ENCODE measurements around the gene CD300H.

CD300H gene

DNA sequence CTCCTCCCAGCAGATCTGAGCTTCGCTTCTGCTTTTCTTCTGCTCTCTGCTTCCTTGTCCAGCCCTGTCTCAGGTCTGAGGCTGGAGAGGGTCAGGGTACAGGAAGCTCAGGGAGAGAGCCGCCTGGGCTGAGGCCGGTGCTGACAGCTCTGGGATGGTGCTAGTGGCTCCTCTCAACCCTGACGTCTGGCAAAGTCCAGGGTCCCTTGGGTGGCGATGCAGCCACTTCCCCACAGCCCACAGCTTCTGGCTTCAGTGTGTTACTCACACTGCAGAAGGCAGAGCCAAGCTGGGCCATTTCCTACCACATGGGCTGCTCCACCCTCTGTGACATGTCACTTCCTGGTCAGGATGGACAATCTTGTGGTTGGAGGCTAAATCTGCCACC, 21.5 kb downstream of the CD300H start, which contains the start of gene CD300C:
Gene CD300C, minus strand, starts transcription at position 273 of the 388 bp plus-strand sequence. CDS start 333 bp downstream, outside the sequence.
- Histone ChIP-seq H3K4me3 (ENCODE audit: low read length) (no peak within 1 kb of the TSS), H3K9ac (ENCODE audit: low read depth, low read length) (no peak within 1 kb of the TSS), H3K9me3 (replicated peaks; ENCODE audit: low read length) (peaks cover 3% of the 10 kb centered on the region), H3K36me3 (ENCODE audit: insufficient read depth, low read length) (no peaks in the 10 kb centered on the region), H3K4me2 (ENCODE audit: low read length) (no peak within 1 kb of the TSS), H3K4me1 (ENCODE audit: control insufficient read depth, insufficient read depth, low read length) (no peaks in the 10 kb centered on the region), H3K27me3 (ENCODE audit: control insufficient read depth, insufficient read depth, low read length) (no peaks in the 10 kb centered on the region)

DNA sequence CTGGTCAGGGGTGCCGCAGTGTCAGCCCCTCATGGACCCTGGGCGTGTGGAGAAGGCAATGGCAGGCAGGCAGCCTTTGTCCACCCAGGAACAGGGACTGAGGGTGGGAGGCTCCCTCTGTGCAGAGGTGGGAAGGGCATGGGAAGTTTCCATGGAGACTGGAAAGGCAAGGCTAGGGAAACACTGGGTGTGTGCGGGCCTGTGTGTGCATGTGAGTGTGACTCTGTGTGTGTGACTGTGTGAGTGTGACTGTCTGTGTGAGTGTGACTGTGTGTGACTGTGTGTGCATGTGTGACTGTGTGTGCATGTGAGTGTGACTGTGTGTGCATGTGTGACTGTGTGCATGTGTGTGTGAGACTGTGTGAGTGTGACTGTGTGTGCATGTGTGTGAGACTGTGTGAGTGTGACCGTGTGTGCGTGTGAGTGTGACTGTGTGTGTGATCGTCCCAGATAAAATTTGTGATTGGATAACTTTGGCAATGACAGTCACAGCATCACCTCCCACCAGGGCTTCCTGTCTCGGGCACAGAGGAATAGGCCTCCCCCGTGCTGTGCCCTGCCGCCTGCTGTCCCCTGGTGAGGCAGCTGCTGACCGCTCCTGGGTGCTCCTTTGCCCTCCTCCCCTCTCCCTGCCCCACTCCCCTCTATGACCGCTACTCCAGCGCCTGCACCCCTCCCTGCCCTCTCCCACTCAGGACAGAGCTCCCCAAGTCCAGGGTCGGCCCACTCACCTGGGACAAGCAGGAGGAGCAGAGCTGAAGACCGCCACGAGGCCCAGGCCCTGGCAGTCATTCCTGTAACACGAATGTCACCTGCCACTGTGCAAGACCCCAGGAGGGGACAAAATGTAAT, 22.1 kb downstream of the CD300H start:
- Histone ChIP-seq H3K9ac (ENCODE audit: low read depth, low read length) (no peak overlapping the region), H3K9me3 (replicated peaks; ENCODE audit: low read length) (peaks cover 3% of the 10 kb centered on the region), H3K36me3 (ENCODE audit: insufficient read depth, low read length) (no peaks in the 10 kb centered on the region), H3K27me3 (ENCODE audit: control insufficient read depth, insufficient read depth, low read length) (no peaks in the 10 kb centered on the region), H3K4me3 (ENCODE audit: low read length) (no peak overlapping the region), H3K4me2 (ENCODE audit: low read length) (no peak overlapping the region), H3K4me1 (ENCODE audit: control insufficient read depth, insufficient read depth, low read length) (no peaks in the 10 kb centered on the region)

DNA sequence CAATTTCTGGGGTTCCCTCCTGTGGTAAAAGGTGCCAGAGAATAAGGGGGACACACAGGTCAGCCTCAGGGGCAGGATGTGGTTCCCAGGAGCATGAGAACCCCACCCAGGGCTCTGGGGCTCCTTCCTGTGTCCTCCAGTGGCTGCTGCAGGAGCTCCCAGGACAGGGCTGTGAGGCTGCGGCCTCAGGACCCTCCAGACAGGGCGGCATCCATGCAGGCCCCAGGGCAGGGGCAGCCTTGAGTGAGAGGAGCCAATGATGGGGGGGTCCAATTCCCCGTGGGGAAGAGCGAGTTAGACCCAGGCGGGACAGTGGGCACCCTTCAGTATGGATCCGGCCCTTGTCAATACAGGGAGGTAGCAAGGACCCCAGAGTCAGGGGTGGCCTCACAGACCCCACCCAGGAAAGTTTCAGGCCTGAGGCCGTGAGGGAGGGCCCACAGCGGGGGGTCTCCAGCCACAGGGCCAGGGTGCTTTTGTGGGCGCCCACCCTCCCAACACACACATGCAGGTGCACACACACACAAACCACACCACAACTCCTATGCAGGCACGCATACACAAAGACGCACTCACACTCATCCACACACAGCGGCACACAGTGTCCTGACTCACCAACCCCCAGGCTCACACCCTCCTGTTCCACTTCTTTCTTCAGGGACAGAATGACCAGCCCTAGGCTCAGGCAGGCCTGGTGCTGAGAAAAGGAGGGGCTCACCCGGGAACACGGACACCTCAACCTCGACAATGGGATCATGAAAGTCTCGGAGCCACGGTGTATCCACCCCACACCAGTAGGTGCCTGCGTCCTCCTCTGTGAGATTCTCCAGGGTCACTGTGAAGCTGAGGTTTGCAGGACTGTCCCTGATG, 23.2 kb downstream of the CD300H start:
- Histone ChIP-seq H3K9me3 (replicated peaks; ENCODE audit: low read length) (peaks cover 3% of the 10 kb centered on the region), H3K27me3 (ENCODE audit: control insufficient read depth, insufficient read depth, low read length) (no peaks in the 10 kb centered on the region), H3K36me3 (ENCODE audit: insufficient read depth, low read length) (no peaks in the 10 kb centered on the region), H3K9ac (ENCODE audit: low read depth, low read length) (no peak overlapping the region), H3K4me2 (ENCODE audit: low read length) (no peak overlapping the region), H3K4me3 (ENCODE audit: low read length) (no peak overlapping the region), H3K4me1 (ENCODE audit: control insufficient read depth, insufficient read depth, low read length) (no peaks in the 10 kb centered on the region)

DNA sequence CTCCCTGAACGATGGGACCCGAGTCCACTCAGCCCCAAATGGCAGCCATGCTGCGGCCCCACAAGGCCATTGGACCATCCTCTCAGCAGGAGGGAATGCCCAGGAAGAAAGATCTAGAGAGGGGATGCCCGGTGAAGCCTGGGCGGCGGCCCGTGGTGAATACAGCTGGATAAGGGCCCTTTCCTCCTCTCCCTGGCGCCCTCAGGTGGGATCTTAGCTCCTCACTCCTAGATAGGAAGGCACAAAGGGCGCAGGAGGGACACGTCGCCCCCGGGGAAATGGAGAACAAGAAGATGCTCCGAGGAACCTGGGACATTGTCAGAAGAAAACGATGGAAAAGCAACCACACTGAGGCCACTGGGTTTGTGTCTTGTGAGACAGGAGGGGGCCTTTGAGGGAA, 23.9 kb downstream of the CD300H start:
- H3K4me1 ChIP-seq (ENCODE audit: control insufficient read depth, insufficient read depth, low read length), result no peaks in the 10 kb centered on the region
- H3K9me3 ChIP-seq (replicated peaks; ENCODE audit: low read length), result peaks cover 3% of the 10 kb centered on the region

DNA sequence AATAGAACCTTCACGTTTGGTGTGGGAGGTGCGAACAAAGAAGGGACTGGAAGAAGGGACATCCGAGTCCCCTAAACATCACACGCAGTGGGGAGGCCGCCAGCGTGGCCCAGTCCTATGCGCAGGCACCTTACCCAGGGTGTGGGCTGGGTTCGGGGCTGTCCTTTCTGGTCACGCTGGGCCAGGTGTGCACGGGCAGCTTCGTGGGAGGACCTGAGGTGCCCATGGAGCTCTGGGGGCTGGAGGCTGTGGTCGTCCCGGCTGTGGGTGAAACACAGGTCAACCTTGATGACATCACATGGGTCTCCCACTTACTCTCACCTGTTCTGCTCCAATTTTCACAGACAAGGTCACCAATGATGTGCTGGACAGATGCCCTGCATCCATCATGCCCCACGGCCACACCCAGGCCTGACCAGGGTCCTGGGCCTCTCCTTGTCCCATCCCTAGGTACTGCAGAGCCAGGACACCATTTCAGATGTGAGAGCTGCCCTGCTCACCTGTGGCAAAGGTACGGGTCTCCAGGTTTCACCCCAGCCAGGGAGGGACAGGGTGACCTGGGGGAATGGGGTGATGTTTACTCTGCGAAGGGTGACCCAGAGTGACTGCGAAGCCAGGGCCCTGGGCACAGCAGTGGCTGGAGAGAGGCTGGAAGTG, 24.5 kb downstream of the CD300H start:
- Histone ChIP-seq H3K36me3 (ENCODE audit: insufficient read depth, low read length) (no peaks in the 10 kb centered on the region), H3K9ac (ENCODE audit: low read depth, low read length) (no peak overlapping the region), H3K4me3 (ENCODE audit: low read length) (no peak overlapping the region), H3K27me3 (ENCODE audit: control insufficient read depth, insufficient read depth, low read length) (no peaks in the 10 kb centered on the region), H3K9me3 (replicated peaks; ENCODE audit: low read length) (peaks cover 3% of the 10 kb centered on the region), H3K4me2 (ENCODE audit: low read length) (no peak overlapping the region), H3K4me1 (ENCODE audit: control insufficient read depth, insufficient read depth, low read length) (no peaks in the 10 kb centered on the region)

More for the DNA sequence above, 23.9 kb downstream of the CD300H start:
- H3K9ac ChIP-seq (ENCODE audit: low read depth, low read length), result no peak overlapping the region
- H3K27me3 ChIP-seq (ENCODE audit: control insufficient read depth, insufficient read depth, low read length), result no peaks in the 10 kb centered on the region
- no peak overlapping the region for H3K4me3 ChIP-seq (ENCODE audit: low read length)
- no peaks in the 10 kb centered on the region for H3K36me3 ChIP-seq (ENCODE audit: insufficient read depth, low read length)
- no peak overlapping the region for H3K4me2 ChIP-seq (ENCODE audit: low read length)

DNA sequence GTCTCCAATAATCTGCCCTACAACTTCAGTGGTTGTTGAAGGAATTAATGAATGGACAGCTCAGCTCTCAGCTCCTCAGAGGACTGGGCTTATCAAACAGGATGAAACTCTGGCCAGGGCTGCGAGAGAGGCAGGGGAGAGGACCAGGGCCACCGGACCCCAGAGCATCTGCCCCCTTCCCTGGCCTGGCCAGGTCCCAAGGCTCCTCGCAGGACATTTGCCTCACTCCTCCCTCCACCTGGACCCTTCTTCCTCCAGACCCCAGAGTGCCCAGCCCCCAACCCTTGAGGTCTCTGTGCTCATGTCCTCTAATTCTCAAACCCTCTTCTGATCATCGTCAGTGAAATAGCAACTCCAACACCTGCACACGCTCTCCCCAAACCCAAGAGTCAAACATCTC, 25.1 kb downstream of the CD300H start:
- Histone ChIP-seq H3K4me2 (ENCODE audit: low read length) (no peak overlapping the region), H3K4me3 (ENCODE audit: low read length) (no peak overlapping the region), H3K36me3 (ENCODE audit: insufficient read depth, low read length) (no peaks in the 10 kb centered on the region), H3K27me3 (ENCODE audit: control insufficient read depth, insufficient read depth, low read length) (no peaks in the 10 kb centered on the region), H3K9me3 (replicated peaks; ENCODE audit: low read length) (peaks cover 3% of the 10 kb centered on the region), H3K9ac (ENCODE audit: low read depth, low read length) (no peak overlapping the region), H3K4me1 (ENCODE audit: control insufficient read depth, insufficient read depth, low read length) (no peaks in the 10 kb centered on the region)

DNA sequence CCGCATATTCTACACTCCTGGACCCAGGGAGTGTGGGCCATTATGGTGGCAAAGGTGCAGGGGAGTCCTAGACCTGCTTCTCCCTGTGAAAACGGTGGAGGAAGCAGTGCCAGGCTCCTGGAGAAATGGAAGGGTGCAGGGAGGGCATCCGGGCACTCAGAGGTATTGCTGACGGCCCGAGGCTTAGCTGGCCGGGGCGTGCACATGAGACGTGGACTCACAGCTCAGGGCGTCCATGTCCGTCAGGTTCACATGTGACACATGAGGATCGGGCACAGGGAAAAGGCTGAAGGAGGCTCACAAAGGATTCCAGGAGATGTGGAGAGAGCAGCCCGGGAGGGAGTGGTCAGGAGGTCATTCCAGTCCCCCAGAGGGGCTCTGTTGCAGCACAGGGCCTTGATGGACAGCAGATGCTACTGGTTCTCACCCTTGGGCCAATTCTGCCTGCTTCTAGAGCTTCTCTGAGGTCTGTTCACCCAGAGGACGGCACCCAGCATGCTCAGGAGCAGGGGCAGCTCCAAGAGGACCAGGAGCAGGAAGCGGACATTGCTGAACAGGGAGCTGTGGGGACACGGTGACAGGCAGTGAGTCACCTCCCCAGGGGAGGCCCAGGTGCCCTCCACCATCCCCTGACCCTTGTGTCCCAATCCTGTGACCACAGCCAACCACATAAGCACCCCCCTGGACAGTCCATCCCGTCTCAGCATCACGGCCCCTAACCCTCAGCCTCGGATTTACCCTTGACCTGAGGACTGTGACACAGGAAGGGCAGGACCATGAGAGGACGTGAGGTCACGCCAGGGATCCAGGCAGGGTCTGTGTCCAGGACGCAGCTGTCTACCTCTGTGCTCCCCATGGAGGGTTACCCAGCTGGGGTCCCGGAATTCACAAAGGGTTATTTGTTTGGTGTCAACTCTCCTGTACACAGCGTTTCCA, 25.9 kb downstream of the CD300H start:
- Histone ChIP-seq H3K36me3 (ENCODE audit: insufficient read depth, low read length) (no peaks in the 10 kb centered on the region), H3K9me3 (replicated peaks; ENCODE audit: low read length) (peaks cover 3% of the 10 kb centered on the region), H3K27me3 (ENCODE audit: control insufficient read depth, insufficient read depth, low read length) (no peaks in the 10 kb centered on the region), H3K4me3 (ENCODE audit: low read length) (no peak overlapping the region), H3K9ac (ENCODE audit: low read depth, low read length) (no peak overlapping the region), H3K4me2 (ENCODE audit: low read length) (no peak overlapping the region), H3K4me1 (ENCODE audit: control insufficient read depth, insufficient read depth, low read length) (no peaks in the 10 kb centered on the region)

DNA sequence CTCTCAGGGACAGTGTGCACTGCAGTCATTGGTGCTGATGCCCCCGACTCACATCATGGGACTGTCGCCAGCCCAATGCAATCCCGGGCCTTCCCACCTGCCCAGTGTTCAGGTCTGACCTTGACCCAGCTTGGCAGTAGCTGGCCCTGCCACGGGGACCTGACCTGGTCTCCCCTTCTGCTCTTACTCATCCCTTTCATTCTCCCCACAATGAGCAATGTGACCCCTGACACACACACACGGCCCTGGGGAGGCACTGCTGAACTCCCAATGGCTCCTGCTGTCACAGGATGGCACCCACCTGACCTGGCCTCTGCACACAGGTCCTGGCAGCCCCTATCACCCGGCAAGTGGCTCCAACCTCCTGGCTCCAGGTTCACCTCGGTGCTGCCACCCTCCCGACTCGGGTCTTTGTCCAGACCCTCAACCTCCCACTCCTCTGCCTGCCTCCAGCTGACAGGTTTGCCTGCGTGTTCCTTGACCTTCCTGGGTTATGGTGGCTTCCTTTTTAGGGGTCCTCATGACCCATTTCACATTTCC, 28.0 kb downstream of the CD300H start:
- H3K9ac ChIP-seq (ENCODE audit: low read depth, low read length), result no peak overlapping the region
- no peak overlapping the region for H3K4me3 ChIP-seq (ENCODE audit: low read length)
- no peaks in the 10 kb centered on the region for H3K9me3 ChIP-seq (replicated peaks; ENCODE audit: low read length)
- no peaks in the 10 kb centered on the region for H3K4me1 ChIP-seq (ENCODE audit: control insufficient read depth, insufficient read depth, low read length)
- H3K27me3 ChIP-seq (ENCODE audit: control insufficient read depth, insufficient read depth, low read length), result no peaks in the 10 kb centered on the region
- no peaks in the 10 kb centered on the region for H3K36me3 ChIP-seq (ENCODE audit: insufficient read depth, low read length)
- no peak overlapping the region for H3K4me2 ChIP-seq (ENCODE audit: low read length)

DNA sequence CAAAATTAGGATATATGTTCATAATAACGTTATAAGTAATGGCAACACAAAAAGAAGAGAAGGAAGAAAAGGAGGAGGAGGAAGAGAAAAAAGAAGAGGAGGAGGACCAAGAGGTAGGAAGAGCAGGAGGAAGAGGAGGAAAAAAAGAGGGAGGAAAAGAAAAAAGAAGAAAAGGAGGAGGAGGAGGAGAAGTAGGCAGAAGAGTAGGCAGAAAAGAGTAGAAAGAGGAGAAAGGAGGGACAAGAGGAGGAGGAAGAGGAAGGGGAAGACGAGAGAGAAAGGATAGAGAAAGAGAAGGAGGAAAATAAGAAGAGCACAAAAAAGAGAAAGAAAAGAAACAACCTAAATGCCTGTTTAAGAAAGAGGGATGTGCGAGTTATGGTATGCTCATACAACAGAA, 30.4 kb downstream of the CD300H start:
- no peaks in the 10 kb centered on the region for H3K9me3 ChIP-seq (replicated peaks; ENCODE audit: low read length)
- no peak overlapping the region for H3K4me3 ChIP-seq (ENCODE audit: low read length)
- no peaks in the 10 kb centered on the region for H3K36me3 ChIP-seq (ENCODE audit: insufficient read depth, low read length)
- H3K4me2 ChIP-seq (ENCODE audit: low read length), result no peak overlapping the region
- H3K27me3 ChIP-seq (ENCODE audit: control insufficient read depth, insufficient read depth, low read length), result no peaks in the 10 kb centered on the region
- no peak overlapping the region for H3K9ac ChIP-seq (ENCODE audit: low read depth, low read length)
- no peaks in the 10 kb centered on the region for H3K4me1 ChIP-seq (ENCODE audit: control insufficient read depth, insufficient read depth, low read length)

DNA sequence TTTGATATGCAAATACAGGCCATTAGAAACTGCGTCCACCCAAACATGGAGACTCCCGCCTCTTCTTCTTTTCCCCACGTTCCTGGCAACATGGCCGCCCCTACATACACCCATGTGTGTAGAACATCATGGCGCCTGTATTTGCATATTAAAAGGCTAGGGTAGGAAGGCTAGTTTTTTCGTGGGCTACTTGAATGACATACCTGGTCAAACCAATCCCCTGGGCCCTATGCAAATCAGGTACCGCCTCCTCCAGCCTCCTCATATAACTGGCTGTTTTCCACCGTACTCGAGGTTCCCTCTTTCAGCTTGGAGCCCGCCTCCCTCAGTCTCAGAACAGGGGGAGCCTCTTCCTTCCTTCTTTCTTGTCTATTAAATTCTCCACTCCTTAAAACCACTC, 35.2 kb downstream of the CD300H start:
- no peaks in the 10 kb centered on the region for H3K4me1 ChIP-seq (ENCODE audit: control insufficient read depth, insufficient read depth, low read length)
- no peak overlapping the region for H3K4me2 ChIP-seq (ENCODE audit: low read length)
- no peak overlapping the region for H3K4me3 ChIP-seq (ENCODE audit: low read length)
- no peaks in the 10 kb centered on the region for H3K9me3 ChIP-seq (replicated peaks; ENCODE audit: low read length)
- H3K27me3 ChIP-seq (ENCODE audit: control insufficient read depth, insufficient read depth, low read length), result no peaks in the 10 kb centered on the region
- H3K36me3 ChIP-seq (ENCODE audit: insufficient read depth, low read length), result no peaks in the 10 kb centered on the region
- H3K9ac ChIP-seq (ENCODE audit: low read depth, low read length), result no peak overlapping the region
